Endothelial cell of umbilical vein (primary cell): ENCODE measurements around the gene SRBD1. TPM values are rescaled to one million over a fixed set of nuclear protein-coding genes. Genes with fewer than 3 reads are reported as not detected.

ENCODE experiments used
- BruUV-seq: library from RNA; stranded (reverse); fragments of 400-500 nt; replicated peaks from 2 replicates; lab custom pipeline; 2021; lab: Mats Ljungman, UMichigan
- CTCF ChIA-PET: fragments of 300-600, 350-600 bp; sonication (Branson Sonifier 250); formaldehyde crosslinking; loops from one replicate; lab custom pipeline; 2021; ENCODE audit warnings: antibody characterized with exemption, inconsistent platforms; lab: Charles Lee
- POLR2A ChIA-PET: fragments of 300-600, 350-600 bp; sonication (Branson Sonifier 250); formaldehyde crosslinking; loops from one replicate; lab custom pipeline; 2021; ENCODE audit warnings: antibody characterized with exemption, inconsistent platforms; lab: Charles Lee
- DNase-seq: peaks from one replicate; pipeline ENCODE4 v3.0.0-alpha.2; 2011; ENCODE audit warnings: low read depth, low spot score
- FAIRE-seq: peaks from 2 replicates; lab custom pipeline; 2011; peaks lifted over from hg19 to GRCh38; lab: Jason Lieb, UNC
- H2AFZ ChIP-seq: 2 replicates; pipeline ENCODE4 v1.6.0; 2012; ENCODE audit warnings: low read depth, low read length, control low read depth, inconsistent platforms
- H3K27ac ChIP-seq: 2 replicates; pipeline ENCODE4 v1.5.1; 2011; ENCODE audit warnings: low read depth, mild to moderate bottlenecking, control low read depth, low read length, moderate library complexity; ENCODE audit not compliant: insufficient read depth
- H3K27me3 ChIP-seq, 2 experiments: 2 replicates each; pipeline versions ENCODE4 v1.6.0 to v1.6.1; 2011; ENCODE audit warnings: low read length in 2 of 2, mixed read lengths in 1 of 2; ENCODE audit not compliant: control insufficient read depth in 2 of 2, insufficient read depth in 2 of 2
- H3K36me3 ChIP-seq, 2 experiments: 2 replicates in 1 of 2; 3 replicates in 1 of 2; pipeline ENCODE4 v1.5.1; 2011; ENCODE audit warnings: low read length in 2 of 2, mild to moderate bottlenecking in 1 of 2, moderate library complexity in 1 of 2; ENCODE audit not compliant: control insufficient read depth in 2 of 2, insufficient read depth in 2 of 2; ENCODE audit errors: extremely low read depth in 1 of 2
- H3K4me1 ChIP-seq: 3 replicates; pipeline ENCODE4 v1.5.1; 2011; ENCODE audit warnings: mild to moderate bottlenecking, low read length; ENCODE audit not compliant: control insufficient read depth, insufficient read depth; ENCODE audit errors: extremely low read depth
- H3K4me2 ChIP-seq: 2 replicates; pipeline ENCODE4 v1.6.1; 2011; ENCODE audit warnings: low read length, control low read depth, mixed read lengths; ENCODE audit not compliant: insufficient read depth
- H3K4me3 ChIP-seq, 3 experiments: fragments of 200-600 bp in 1 of 3; sonication (generic), shearing (Covaris generic) in 1 of 3; replicated peaks in 1 of 3; 2 replicates each; pipeline ENCODE4 v1.5.1; 2011 to 2016; ENCODE audit warnings: control low read depth in 3 of 3, low read length in 3 of 3, mild to moderate bottlenecking in 2 of 3, inconsistent platforms in 1 of 3, low read depth in 1 of 3, moderate library complexity in 1 of 3; ENCODE audit not compliant: insufficient read depth in 1 of 3
- H3K79me2 ChIP-seq: 2 replicates; pipeline ENCODE4 v1.6.0; 2012; ENCODE audit warnings: low read length, inconsistent platforms; ENCODE audit not compliant: control insufficient read depth, insufficient read depth
- H3K9ac ChIP-seq: replicated peaks from 2 replicates; pipeline ENCODE3; 2011; ENCODE audit warnings: low read length, control low read depth; ENCODE audit not compliant: insufficient read depth; ENCODE audit errors: extremely low read depth
- H3K9me1 ChIP-seq: replicated peaks from 3 replicates; pipeline ENCODE4 v1.6.0; 2011; ENCODE audit warnings: mild to moderate bottlenecking, low read length; ENCODE audit not compliant: control insufficient read depth, insufficient read depth; ENCODE audit errors: extremely low read depth
- H3K9me3 ChIP-seq: replicated peaks from 2 replicates; pipeline ENCODE4 v1.5.1; 2012; ENCODE audit warnings: low read length, inconsistent platforms; ENCODE audit not compliant: control insufficient read depth, insufficient read depth
- H4K20me1 ChIP-seq: replicated peaks from 2 replicates; pipeline ENCODE3; 2011; ENCODE audit warnings: mild to moderate bottlenecking, low read length; ENCODE audit not compliant: control insufficient read depth, insufficient read depth; ENCODE audit errors: extremely low read depth
- CTCF ChIP-seq, 2 donors: IDR thresholded peaks; 1 replicate in 1 of 2; 2 replicates in 1 of 2; pipeline ENCODE4 v1.5.1; 2011; ENCODE audit warnings: low read length in 2 of 2, mild to moderate bottlenecking in 2 of 2, moderate library complexity in 2 of 2, control low read depth in 1 of 2, inconsistent platforms in 1 of 2, low read depth in 1 of 2; ENCODE audit not compliant: insufficient read depth in 1 of 2; ENCODE audit errors: extremely low read depth in 1 of 2
- EZH2 ChIP-seq: IDR thresholded peaks from 2 replicates; pipeline ENCODE4 v1.6.1; 2012; ENCODE audit warnings: borderline replicate concordance, low read depth, mild to moderate bottlenecking, moderate library complexity, low read length, inconsistent platforms; ENCODE audit not compliant: severe bottlenecking
- FOS ChIP-seq: IDR thresholded peaks from 2 replicates; pipeline ENCODE4 v1.6.1; 2011; ENCODE audit warnings: mild to moderate bottlenecking, low read length, moderate library complexity, borderline replicate concordance; ENCODE audit not compliant: insufficient read depth
- GATA2 ChIP-seq: IDR thresholded peaks from 2 replicates; pipeline ENCODE4 v1.7.0; 2011; ENCODE audit warnings: low read depth, mild to moderate bottlenecking, moderate library complexity, mixed read lengths, low read length; ENCODE audit not compliant: insufficient read length, insufficient read depth
- JUN ChIP-seq: IDR thresholded peaks from 2 replicates; pipeline ENCODE4 v1.6.1; 2011; ENCODE audit warnings: borderline replicate concordance, low read depth; ENCODE audit not compliant: insufficient read length, insufficient read depth
- MAX ChIP-seq: IDR thresholded peaks from 2 replicates; pipeline ENCODE4 v1.6.1; 2011; ENCODE audit not compliant: insufficient read depth, insufficient read length
- MYC ChIP-seq: IDR thresholded peaks from one replicate; pipeline ENCODE4 v1.6.1; 2011; ENCODE audit warnings: mild to moderate bottlenecking, low read depth, low read length
- POLR2A ChIP-seq: IDR thresholded peaks from 2 replicates; pipeline ENCODE4 v1.6.1; 2012; ENCODE audit warnings: low read depth, mild to moderate bottlenecking, control low read depth, low read length
- POLR2AphosphoS5 ChIP-seq: IDR thresholded peaks from 2 replicates; pipeline ENCODE4 v1.6.1; 2012; ENCODE audit warnings: low read depth, mild to moderate bottlenecking, control low read depth, low read length, moderate library complexity; ENCODE audit not compliant: insufficient read depth
- dilution Hi-C: fragments of 300-500 bp; cut with MboI; formaldehyde crosslinking; loops from one replicate; pipeline ENCODE4 v1.15.0; 2019; ENCODE audit warnings: low sequenced_read_pairs; ENCODE audit not compliant: extremely low pct_ligation_motif_present
- intact Hi-C: fragments of 100-400 bp; cut with micrococcal nuclease; formaldehyde crosslinking; loops from one replicate; pipeline ENCODE4 v1.10.0; 2022
- polyA plus RNA-seq, 4 experiments: library from polyadenylated mRNA; depleted of rRNA in 3 of 4; stranded (reverse) in 3 of 4; unstranded in 1 of 4; fragments of >200 nt; gene quantifications; 2 replicates each; pipeline versions ENCODE4 v1.2.1 to v1.2.3, GENCODE V29; 2011 to 2012; ENCODE audit warnings: missing spikeins in 1 of 4
- total RNA-seq: library from RNA; stranded (reverse); gene quantifications from 2 replicates; pipeline ENCODE4 v1.2.3, GENCODE V29; 2021

Gene SRBD1
- total and polyA plus RNA-seq, 2 donors (not counting 3 experiments of a cell fraction or from before 2014, with no cell fraction given): 3.7 to 12.5 TPM

GRCh38 chr2:45540942-45541341 is 70.1 kb downstream of the SRBD1 start:
- no peak overlapping the region for H3K27ac ChIP-seq
- FAIRE-seq (no peak), DNase-seq (no peak)
- H3K4me1 ChIP-seq: no peaks in the 10 kb centered on the region
- H3K27me3 ChIP-seq: no peaks in the 10 kb centered on the region
- H3K9ac ChIP-seq: no peak overlapping the region
- H3K36me3 ChIP-seq: peaks cover 4 to 7% of the 10 kb centered on the region in 2 experiments
- dilution Hi-C loops (no loop called here), intact Hi-C loops (no loop called here)
- POLR2A ChIA-PET: interaction anchor here (0.6 kb wide), 1 partner anchor 18 kb away, joined by 7 read pairs; no protein-coding TSS in a partner anchor
- H3K9me1 ChIP-seq: no peaks in the 10 kb centered on the region
- no TSS peak for BruUV-seq
- H2AFZ ChIP-seq: no peak overlapping the region
- H4K20me1 ChIP-seq: no peaks in the 10 kb centered on the region
- no peaks in the 10 kb centered on the region for H3K79me2 ChIP-seq
- H3K4me2 ChIP-seq: no peak overlapping the region
- no peak overlapping the region for H3K4me3 ChIP-seq
- CTCF ChIA-PET: no interaction called here
- no peaks in the 10 kb centered on the region for H3K9me3 ChIP-seq
- TF ChIP-seq CTCF (IDR thresholded peaks at IDR 0.05; ENCODE audit: extremely low read depth in 1 of 2, insufficient read depth in 1 of 2, low read depth in 1 of 2, low read length in 2 of 2): no peak
- no peak for TF ChIP-seq MYC
- TF ChIP-seq POLR2AphosphoS5: no peak
- TF ChIP-seq MAX: no peak
- no peak for TF ChIP-seq GATA2
- TF ChIP-seq EZH2: no peak
- no peak for TF ChIP-seq JUN
- TF ChIP-seq POLR2A: no peak
- no peak for TF ChIP-seq FOS
